ENCODE data around the gene CNOT8.
"Not testable (repeated sequence)": the region's sequence is repeated elsewhere in the genome, so short reads cannot be mapped to it uniquely, and the experiment has no call there.

CNOT8 gene

DNA sequence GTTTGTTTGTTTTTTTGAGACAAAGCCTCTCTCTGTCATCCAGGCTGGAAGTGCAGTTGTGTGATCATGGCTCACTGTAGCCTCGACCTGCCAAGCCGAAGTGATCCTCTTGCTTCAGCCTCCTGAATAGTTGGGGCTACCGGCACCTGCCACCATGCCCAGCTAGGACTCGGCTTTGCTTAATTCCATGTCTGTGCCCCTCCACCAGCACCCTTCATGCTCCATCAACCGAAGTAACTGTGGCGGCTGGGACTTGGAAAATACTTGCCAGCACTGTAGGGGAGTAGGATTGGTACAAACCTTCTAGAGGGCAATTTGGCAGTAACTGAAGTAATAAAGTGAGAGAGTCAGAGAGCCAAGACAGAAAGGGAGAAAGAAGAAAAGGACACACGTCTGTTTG, 27.0 kb upstream of the CNOT8 start:
- Histone ChIP-seq H3K27me3 (ENCODE audit: insufficient read depth, low read length, poor library complexity) (no peaks in the 10 kb centered on the region), H2AFZ (ENCODE audit: low read depth, low read length) (no peak overlapping the region), H3K27ac (ENCODE audit: low read length) (no peak overlapping the region), H3K4me1 (ENCODE audit: insufficient read depth, low read length) (no peaks in the 10 kb centered on the region), H3K4me2 (ENCODE audit: insufficient read depth, low read length) (no peak overlapping the region), H3K79me2 (ENCODE audit: insufficient read depth, low read length) (no peaks in the 10 kb centered on the region), H3K9me3 (ENCODE audit: insufficient read depth, low read length, severe bottlenecking) (no peaks in the 10 kb centered on the region), H3K36me3 (ENCODE audit: insufficient read depth, low read length) (peaks cover 24% of the 10 kb centered on the region), H4K20me1 (ENCODE audit: insufficient read depth, low read length) (peaks cover 2% of the 10 kb centered on the region; the same call in 1 of the 2 replicates), H3K4me3 (ENCODE audit: low read depth in 1 of 2, low read length in 2 of 2) (no peak overlapping the region), H3K9ac (ENCODE audit: low read depth, low read length) (no peak overlapping the region)
- DNase-seq (no peak), ATAC-seq (ENCODE audit: insufficient read depth, low read depth) (no peak)
- TF ChIP-seq EZH2 (IDR thresholded peaks at IDR 0.05; ENCODE audit: borderline replicate concordance, low read depth, low read length, severe bottlenecking) = no peak
- TF ChIP-seq, protein P1, sequence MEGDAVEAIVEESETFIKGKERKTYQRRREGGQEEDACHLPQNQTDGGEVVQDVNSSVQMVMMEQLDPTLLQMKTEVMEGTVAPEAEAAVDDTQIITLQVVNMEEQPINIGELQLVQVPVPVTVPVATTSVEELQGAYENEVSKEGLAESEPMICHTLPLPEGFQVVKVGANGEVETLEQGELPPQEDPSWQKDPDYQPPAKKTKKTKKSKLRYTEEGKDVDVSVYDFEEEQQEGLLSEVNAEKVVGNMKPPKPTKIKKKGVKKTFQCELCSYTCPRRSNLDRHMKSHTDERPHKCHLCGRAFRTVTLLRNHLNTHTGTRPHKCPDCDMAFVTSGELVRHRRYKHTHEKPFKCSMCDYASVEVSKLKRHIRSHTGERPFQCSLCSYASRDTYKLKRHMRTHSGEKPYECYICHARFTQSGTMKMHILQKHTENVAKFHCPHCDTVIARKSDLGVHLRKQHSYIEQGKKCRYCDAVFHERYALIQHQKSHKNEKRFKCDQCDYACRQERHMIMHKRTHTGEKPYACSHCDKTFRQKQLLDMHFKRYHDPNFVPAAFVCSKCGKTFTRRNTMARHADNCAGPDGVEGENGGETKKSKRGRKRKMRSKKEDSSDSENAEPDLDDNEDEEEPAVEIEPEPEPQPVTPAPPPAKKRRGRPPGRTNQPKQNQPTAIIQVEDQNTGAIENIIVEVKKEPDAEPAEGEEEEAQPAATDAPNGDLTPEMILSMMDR (IDR thresholded peaks at IDR 0.05; ENCODE audit: borderline replicate concordance, extremely low read depth, low read length, poor library complexity, severe bottlenecking) = no peak

DNA sequence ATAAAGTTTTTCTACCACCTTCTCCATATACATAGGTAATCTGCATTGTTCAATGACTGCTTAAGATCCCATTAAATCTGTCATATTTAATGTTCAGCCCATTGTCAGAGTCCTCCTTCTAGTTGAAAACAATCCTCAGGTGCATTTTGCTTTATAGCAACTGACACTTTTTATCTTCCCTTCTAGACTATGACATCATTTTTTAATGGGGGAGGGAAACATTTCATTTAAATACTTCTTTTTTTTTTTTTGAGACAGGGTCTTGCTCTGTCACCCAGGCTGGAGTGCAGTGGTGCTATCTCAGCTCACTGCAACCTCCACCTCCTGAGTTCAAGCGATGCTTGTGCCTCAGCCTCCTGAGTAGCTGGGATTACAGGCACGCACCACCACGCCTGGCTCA, 25.6 kb upstream of the CNOT8 start:
- H3K9ac ChIP-seq (ENCODE audit: low read depth, low read length); H3K27ac ChIP-seq (ENCODE audit: low read length); DNase-seq; H3K4me3 ChIP-seq (ENCODE audit: low read depth in 1 of 2, low read length in 2 of 2); H3K79me2 ChIP-seq (ENCODE audit: insufficient read depth, low read length); H3K4me1 ChIP-seq (ENCODE audit: insufficient read depth, low read length); H3K4me2 ChIP-seq (ENCODE audit: insufficient read depth, low read length); ATAC-seq (ENCODE audit: insufficient read depth, low read depth); H4K20me1 ChIP-seq (ENCODE audit: insufficient read depth, low read length); H3K27me3 ChIP-seq (ENCODE audit: insufficient read depth, low read length, poor library complexity); H2AFZ ChIP-seq (ENCODE audit: low read depth, low read length); H3K9me3 ChIP-seq (ENCODE audit: insufficient read depth, low read length, severe bottlenecking): not testable (repeated sequence)
- H3K36me3 ChIP-seq (ENCODE audit: insufficient read depth, low read length) = peaks cover 24% of the 10 kb centered on the region

DNA sequence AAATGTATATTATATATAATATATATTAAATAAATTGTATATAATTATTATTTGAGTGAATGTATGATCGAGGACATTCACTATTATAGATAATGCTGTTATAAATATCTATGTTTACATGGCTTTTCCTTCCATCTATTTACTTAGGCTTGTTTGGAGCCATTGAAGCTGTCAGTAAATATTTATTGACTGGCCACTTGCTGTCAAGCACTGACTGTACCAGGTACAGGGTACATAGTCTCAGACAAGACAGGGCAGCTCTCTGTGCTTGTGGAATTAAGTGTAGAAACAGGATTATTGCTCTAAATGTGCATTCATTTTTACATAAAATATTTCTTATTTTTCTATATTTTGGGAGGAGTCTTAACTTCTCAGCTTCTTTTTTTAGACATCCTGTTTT, 24.4 kb upstream of the CNOT8 start:
- Histone ChIP-seq H3K79me2 (ENCODE audit: insufficient read depth, low read length) (no peaks in the 10 kb centered on the region), H3K4me1 (ENCODE audit: insufficient read depth, low read length) (no peaks in the 10 kb centered on the region), H3K4me3 (ENCODE audit: low read depth in 1 of 2, low read length in 2 of 2) (no peak overlapping the region), H2AFZ (ENCODE audit: low read depth, low read length) (no peak overlapping the region), H4K20me1 (ENCODE audit: insufficient read depth, low read length) (peaks cover 2% of the 10 kb centered on the region; the same call in 1 of the 2 replicates), H3K9me3 (ENCODE audit: insufficient read depth, low read length, severe bottlenecking) (no peaks in the 10 kb centered on the region), H3K9ac (ENCODE audit: low read depth, low read length) (no peak overlapping the region), H3K36me3 (ENCODE audit: insufficient read depth, low read length) (peaks cover 24% of the 10 kb centered on the region), H3K27me3 (ENCODE audit: insufficient read depth, low read length, poor library complexity) (no peaks in the 10 kb centered on the region), H3K27ac (ENCODE audit: low read length) (no peak overlapping the region), H3K4me2 (ENCODE audit: insufficient read depth, low read length) (no peak overlapping the region)
- DNase-seq (no peak), ATAC-seq (ENCODE audit: insufficient read depth, low read depth) (no peak)
- TF ChIP-seq, protein P1 (IDR thresholded peaks at IDR 0.05; ENCODE audit: borderline replicate concordance, extremely low read depth, low read length, poor library complexity, severe bottlenecking) = no peak
- no peak for TF ChIP-seq EZH2 (IDR thresholded peaks at IDR 0.05; ENCODE audit: borderline replicate concordance, low read depth, low read length, severe bottlenecking)

DNA sequence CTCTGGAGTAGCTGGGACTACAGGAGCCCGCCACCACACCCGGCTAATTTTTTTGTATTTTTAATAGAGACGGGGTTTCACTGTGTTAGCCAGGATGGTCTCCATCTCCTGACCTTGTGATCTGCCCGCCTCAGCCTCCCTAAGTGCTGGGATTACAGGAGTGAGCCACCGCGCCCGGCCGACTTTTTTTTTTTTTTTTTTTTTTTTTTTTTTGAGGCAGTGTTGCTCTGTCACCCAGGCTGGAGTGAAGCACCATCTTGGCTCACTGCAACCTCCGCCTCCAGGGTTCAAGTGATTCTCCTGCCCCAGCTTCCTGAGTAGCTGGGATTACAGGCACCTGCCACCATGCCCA, 22.8 kb upstream of the CNOT8 start:
- not testable (repeated sequence) for DNase-seq; H3K4me1 ChIP-seq (ENCODE audit: insufficient read depth, low read length); H3K36me3 ChIP-seq (ENCODE audit: insufficient read depth, low read length); H2AFZ ChIP-seq (ENCODE audit: low read depth, low read length); H3K4me3 ChIP-seq (ENCODE audit: low read depth in 1 of 2, low read length in 2 of 2); ATAC-seq (ENCODE audit: insufficient read depth, low read depth); H3K9ac ChIP-seq (ENCODE audit: low read depth, low read length); H3K4me2 ChIP-seq (ENCODE audit: insufficient read depth, low read length); H3K27me3 ChIP-seq (ENCODE audit: insufficient read depth, low read length, poor library complexity); H3K9me3 ChIP-seq (ENCODE audit: insufficient read depth, low read length, severe bottlenecking); H3K27ac ChIP-seq (ENCODE audit: low read length); H3K79me2 ChIP-seq (ENCODE audit: insufficient read depth, low read length); H4K20me1 ChIP-seq (ENCODE audit: insufficient read depth, low read length)

All from DND-41 (cell line).